ENCODE results near the gene ATP11A. TPM values are rescaled to one million over a fixed set of nuclear protein-coding genes. Genes with fewer than 3 reads are reported as not detected.
A peak's percentile ranks its signal among the peaks of the same experiment; 100 is the strongest.

The ATP11A gene
- total and polyA plus RNA-seq, 10 of the 15 experiments (the other 5 are each of a cell fraction or from before 2014, with no cell fraction given): 1.4 to 69.6 (median 14.4) TPM

GRCh38 chr13:112711528-112712265 lies 21.9 kb downstream of the ATP11A start (continued):
- TF ChIP-seq CHD4 (IDR thresholded peaks at IDR 0.05) (no peak), MYC (IDR thresholded peaks at IDR 0.05; ENCODE audit: insufficient read depth, insufficient read length, insufficient replicate concordance, low read length, severe bottlenecking) (no peak), GATAD2B (conservative IDR thresholded peaks at IDR 0.05; ENCODE audit: low read depth) (no peak), FOXM1 (IDR thresholded peaks at IDR 0.05; ENCODE audit: low read depth, low read length) (no peak), ZBED1 (IDR thresholded peaks at IDR 0.05; ENCODE audit: borderline replicate concordance) (no peak), SRF (IDR thresholded peaks at IDR 0.05; ENCODE audit: low read depth in 2 of 2, low read length in 2 of 2) (no peak), TAF1 (IDR thresholded peaks at IDR 0.05; ENCODE audit: borderline replicate concordance, low read depth, low read length) (no peak), TCF3 (IDR thresholded peaks at IDR 0.05; ENCODE audit: borderline replicate concordance, insufficient read depth, low read depth, low read length) (no peak)
- TF ChIP-seq, protein P1, sequence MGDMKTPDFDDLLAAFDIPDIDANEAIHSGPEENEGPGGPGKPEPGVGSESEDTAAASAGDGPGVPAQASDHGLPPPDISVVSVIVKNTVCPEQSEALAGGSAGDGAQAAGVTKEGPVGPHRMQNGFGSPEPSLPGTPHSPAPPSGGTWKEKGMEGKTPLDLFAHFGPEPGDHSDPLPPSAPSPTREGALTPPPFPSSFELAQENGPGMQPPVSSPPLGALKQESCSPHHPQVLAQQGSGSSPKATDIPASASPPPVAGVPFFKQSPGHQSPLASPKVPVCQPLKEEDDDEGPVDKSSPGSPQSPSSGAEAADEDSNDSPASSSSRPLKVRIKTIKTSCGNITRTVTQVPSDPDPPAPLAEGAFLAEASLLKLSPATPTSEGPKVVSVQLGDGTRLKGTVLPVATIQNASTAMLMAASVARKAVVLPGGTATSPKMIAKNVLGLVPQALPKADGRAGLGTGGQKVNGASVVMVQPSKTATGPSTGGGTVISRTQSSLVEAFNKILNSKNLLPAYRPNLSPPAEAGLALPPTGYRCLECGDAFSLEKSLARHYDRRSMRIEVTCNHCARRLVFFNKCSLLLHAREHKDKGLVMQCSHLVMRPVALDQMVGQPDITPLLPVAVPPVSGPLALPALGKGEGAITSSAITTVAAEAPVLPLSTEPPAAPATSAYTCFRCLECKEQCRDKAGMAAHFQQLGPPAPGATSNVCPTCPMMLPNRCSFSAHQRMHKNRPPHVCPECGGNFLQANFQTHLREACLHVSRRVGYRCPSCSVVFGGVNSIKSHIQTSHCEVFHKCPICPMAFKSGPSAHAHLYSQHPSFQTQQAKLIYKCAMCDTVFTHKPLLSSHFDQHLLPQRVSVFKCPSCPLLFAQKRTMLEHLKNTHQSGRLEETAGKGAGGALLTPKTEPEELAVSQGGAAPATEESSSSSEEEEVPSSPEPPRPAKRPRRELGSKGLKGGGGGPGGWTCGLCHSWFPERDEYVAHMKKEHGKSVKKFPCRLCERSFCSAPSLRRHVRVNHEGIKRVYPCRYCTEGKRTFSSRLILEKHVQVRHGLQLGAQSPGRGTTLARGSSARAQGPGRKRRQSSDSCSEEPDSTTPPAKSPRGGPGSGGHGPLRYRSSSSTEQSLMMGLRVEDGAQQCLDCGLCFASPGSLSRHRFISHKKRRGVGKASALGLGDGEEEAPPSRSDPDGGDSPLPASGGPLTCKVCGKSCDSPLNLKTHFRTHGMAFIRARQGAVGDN (IDR thresholded peaks at IDR 0.05): peak; percentile 82
- TF ChIP-seq, protein P2, sequence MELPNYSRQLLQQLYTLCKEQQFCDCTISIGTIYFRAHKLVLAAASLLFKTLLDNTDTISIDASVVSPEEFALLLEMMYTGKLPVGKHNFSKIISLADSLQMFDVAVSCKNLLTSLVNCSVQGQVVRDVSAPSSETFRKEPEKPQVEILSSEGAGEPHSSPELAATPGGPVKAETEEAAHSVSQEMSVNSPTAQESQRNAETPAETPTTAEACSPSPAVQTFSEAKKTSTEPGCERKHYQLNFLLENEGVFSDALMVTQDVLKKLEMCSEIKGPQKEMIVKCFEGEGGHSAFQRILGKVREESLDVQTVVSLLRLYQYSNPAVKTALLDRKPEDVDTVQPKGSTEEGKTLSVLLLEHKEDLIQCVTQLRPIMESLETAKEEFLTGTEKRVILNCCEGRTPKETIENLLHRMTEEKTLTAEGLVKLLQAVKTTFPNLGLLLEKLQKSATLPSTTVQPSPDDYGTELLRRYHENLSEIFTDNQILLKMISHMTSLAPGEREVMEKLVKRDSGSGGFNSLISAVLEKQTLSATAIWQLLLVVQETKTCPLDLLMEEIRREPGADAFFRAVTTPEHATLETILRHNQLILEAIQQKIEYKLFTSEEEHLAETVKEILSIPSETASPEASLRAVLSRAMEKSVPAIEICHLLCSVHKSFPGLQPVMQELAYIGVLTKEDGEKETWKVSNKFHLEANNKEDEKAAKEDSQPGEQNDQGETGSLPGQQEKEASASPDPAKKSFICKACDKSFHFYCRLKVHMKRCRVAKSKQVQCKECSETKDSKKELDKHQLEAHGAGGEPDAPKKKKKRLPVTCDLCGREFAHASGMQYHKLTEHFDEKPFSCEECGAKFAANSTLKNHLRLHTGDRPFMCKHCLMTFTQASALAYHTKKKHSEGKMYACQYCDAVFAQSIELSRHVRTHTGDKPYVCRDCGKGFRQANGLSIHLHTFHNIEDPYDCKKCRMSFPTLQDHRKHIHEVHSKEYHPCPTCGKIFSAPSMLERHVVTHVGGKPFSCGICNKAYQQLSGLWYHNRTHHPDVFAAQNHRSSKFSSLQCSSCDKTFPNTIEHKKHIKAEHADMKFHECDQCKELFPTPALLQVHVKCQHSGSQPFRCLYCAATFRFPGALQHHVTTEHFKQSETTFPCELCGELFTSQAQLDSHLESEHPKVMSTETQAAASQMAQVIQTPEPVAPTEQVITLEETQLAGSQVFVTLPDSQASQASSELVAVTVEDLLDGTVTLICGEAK (IDR thresholded peaks at IDR 0.05; ENCODE audit: borderline replicate concordance): no peak

All from GM12878 (cell line).